T-helper 1 cell (primary cell): ENCODE results near the gene SBK1.
"Not testable (repeated sequence)": the region's sequence is repeated elsewhere in the genome, so short reads cannot be mapped to it uniquely, and the experiment has no call there.

Source experiments
- DNase-seq, 5 donors: peaks; one replicate each; pipeline ENCODE4 v3.0.0-alpha.2; 2012 to 2020
- total RNA-seq, 4 donors: gene quantifications; one replicate each; lab custom pipeline; 2026; lab: John Stamatoyannopoulos, UW

SBK1 gene
- total RNA-seq = 10.7 to 16.6 (median 13.5) reads per million in 4 donors

DNA sequence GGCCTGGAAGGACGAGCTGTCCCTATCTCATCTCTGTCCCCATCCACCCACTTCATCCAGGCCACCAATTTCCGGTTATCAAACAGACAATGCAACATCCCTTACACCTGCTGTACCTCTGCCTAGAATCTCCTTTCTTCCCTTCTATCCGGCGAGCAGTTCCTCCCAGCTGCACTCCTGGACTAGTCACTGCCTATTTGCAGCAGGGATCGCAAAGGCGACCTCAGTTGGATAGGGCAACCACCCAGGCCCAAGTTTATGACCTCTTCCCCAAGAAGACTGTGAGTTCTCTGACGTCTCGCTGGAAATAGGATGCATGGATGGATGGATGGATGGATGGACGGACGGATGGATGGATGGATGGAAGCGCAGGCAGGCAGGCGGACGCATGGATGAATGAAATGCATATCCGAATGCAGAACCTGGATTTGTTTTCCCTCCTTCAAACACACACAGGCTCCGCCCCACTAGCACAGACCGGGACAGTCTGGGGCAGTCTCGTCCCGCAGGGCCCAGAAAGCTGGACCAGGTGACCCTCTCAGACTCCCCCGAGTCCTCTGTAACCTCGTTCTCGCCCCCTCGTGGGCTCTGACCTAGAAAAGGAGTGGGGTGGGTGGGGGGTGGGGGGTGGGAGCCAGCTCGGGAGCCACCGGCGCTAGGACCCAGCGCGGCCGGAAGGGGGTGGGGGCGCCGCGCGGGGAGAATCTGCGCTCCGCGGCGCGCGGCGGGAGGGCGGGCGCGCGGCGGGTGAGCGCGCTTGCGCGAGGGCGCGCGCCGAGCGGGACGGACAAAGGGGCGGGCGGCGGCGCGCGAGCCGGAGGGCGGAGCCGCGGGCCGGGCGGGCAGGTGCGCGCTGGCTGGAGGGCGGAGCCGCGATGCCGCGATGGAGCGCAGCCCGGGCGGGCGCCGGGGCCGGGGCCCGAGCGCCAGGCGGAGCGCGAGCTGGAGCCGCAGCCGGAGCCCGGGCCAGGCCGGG, at the start of gene SBK1:
SBK1 (plus strand) TSS at position 875 of the 976 bp plus-strand sequence. CDS start 24,867 bp downstream, outside the sequence.
- peak; percentile 70 to 88 (median 74) for DNase-seq

DNA sequence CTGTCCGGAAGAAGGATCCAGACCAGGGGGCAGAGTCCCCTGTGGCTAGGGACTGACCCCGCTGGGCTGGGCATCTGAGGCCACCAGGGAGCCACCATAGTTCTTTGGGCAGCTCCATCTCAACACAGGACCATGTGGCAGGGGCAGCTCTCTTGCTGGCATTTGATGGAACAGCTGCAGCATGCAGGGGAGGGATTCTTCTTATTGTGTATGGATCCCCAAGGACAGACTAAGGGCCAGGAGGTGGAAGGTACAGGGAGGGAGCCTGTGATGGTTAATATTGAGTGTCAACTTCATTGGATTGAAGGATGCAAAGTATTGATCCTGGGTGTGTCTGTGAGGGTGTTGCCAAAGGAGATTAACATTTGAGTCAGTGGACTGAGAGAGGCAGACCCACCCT, 42.8 kb upstream of the SBK1 start:
- DNase-seq = not testable (repeated sequence)

DNA sequence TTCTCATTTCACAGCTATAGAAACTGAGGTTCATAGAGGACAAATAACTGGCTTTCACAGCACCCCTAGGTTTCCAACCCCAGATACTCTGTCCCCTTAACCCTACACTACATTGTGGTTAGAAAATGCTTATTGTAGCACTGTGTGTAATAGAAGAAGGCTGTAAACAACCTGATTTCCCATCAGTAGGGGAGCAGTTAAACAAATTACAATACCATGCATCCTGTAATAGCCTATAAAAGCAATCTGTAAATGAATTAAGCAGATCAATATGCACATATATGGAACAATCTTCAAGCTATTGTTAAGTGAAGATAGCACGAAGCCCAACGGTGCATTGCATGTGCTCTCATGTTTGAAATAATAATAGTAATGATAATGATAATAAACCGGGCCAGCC, 41.3 kb upstream of the SBK1 start:
- no peak for DNase-seq

DNA sequence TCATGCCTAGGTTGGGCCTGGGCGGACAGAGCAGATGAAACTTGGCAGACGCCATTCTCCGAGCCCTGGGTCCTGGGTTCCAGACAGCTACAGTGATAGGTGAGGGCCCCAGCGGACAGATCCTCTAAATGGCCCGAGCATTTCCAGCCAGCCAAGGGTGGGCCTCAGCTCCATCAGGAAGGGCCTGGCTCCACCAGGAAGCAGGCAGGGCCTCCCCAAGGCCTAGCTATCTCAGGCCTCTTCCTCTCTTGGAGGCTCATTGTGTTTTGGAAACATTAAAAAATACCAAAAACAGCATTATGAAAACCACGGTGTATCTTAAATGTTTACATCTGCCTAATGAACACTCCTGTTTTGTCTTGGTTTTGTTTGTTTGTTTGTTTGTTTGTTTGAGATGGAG, 38.2 kb upstream of the SBK1 start:
- no peak for DNase-seq

DNA sequence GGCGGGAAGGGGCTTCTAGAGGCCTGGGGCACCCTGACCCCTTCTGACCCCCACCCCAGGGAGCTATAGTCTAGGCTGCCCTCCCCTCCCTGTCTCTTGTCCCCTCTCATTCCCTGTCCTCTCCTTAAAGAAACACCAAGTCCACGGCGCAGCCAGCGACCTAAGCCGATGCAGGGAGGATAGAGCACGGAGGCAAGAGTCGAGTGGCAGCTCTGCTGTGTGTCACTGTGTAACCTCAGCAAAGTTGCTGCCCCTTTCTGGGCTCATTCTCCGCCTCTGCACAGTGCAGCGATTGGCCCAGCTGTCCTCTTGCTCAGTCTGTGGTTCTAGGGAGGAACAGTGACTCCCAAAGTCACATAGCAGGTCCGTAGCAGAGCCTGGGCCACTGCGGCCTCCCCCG, 36.5 kb upstream of the SBK1 start:
- no peak for DNase-seq

DNA sequence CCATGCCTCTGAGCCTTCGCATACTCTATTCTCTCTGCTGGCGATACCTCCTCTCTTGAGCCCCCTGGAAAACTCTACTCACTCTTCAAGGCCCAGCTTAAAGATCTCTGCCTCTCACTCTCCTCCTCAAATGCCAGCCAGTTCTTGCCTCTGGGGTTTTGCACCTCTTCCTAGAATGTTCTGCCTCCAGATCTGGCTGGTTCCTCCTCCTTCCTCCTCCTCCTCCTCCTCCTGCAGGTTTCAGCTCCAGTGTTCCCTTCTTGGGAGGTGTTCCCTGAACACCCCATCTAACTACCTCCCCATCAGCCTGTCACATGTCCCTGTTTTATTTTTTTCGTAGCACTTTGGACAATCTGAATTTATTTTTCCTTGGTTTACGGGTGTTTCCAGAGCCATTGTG, 35.1 kb upstream of the SBK1 start:
- DNase-seq = no peak

DNA sequence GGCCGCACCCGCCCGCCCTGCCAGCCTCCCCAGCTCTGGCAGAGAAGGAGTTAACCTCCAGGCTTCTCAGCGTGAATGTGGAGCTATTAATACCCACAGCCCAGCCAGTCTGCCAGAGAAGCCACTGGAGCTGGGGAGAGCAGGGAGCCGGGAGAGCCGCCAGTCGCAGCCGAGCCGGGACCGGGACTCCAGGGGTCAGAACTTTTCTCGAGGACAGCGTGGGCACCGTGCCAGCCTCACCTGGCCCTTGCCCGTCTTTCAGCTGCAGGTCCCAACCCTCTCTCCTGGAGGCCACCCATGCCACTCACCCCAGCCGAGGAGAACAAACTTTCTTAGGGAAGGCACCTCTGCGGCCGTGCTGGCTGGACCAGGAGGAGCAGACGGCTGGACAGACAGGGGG, 33.8 kb upstream of the SBK1 start:
- no peak for DNase-seq

DNA sequence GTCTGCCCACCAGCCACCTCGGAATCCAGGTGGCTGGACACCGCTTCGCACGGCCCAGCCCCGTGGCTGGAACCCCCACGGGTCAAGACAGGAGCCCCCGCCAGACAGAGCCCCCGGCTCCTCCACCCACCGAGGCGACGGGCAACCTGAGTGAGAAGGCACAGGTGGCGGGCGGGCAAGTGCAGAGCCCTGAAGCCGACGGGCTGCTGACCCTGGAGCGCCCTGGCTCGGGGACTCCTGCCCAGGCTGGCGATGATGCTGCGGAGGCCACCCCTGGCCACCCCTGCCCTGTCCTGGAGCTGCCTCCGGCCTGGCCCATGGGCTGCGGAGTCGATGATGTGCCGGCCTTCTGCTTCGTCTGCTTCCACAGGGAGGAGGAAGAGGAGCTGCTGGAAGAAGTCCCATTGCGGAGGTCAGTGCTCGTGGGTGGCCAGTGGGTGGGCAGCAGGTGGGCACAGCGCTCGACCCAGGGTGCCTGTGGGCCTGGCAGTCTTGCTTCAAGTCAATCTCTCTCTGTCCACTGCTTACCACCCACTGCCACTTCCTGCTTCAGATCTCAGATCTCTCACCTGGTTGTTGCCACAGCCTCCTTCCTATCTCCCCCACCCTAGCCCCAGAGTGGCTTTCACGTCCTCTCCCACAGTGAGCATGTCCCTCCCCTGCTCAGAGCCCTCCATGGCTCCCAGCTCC, 33.1 kb upstream of the SBK1 start:
- no peak for DNase-seq

DNA sequence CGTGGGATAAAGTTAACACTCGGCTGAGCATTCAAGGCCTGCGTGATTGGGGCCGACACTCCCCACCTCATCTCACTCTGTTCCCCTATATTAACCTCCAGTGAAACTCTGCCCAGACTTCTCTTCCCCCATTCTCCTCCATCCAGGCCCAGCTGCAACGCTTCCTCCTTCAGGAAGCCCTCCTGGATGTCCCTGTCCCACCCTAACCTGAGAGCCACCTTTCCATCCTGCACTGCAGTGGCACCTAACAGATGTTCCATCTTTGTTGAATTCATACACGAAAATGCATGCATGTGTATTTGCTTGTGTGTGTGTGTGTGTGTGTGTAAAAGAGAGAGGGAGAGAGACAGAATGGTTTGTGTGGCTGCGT, 32.6 kb upstream of the SBK1 start:
- no peak for DNase-seq

DNA sequence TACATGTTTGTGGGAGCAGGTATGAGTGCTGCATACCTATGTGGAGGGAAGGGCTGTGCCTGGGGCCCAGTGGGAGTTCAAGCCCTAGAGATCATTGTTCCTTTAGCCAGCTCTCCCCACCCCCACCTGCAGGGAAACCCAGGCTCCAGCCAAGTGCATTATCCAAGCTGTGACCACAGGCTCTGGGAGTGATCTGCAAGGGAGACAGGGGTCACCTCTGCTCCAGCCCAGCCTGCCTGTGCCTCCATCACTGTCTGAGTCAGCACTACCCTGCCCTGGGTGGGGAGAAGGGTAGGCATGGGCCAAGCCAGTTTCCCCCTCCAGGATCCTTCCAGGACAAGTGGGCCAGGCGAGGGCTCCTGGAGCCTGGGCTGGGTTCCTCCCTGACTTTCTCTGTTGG, 32.1 kb upstream of the SBK1 start:
- no peak for DNase-seq

DNA sequence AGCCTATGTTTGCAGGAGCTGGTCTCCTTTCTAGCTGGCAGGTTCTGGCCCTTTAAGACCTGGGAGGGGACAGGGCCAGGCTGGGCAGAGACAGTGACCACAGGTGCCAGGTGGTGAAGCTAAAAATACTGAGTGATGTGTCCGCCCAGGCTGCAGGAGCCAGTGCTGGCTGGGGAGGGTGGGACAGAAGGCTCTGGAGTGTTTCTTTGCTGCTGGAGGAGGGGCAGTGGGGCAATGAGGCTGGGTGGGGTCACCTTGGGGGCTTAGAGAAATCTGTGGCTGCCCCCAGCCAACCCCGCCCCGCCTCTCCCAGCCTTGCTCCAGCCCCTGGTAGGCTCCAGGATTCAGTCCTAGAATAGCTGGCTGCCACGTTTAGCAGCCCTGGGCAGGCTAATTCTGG, 30.4 kb upstream of the SBK1 start:
- no peak for DNase-seq

DNA sequence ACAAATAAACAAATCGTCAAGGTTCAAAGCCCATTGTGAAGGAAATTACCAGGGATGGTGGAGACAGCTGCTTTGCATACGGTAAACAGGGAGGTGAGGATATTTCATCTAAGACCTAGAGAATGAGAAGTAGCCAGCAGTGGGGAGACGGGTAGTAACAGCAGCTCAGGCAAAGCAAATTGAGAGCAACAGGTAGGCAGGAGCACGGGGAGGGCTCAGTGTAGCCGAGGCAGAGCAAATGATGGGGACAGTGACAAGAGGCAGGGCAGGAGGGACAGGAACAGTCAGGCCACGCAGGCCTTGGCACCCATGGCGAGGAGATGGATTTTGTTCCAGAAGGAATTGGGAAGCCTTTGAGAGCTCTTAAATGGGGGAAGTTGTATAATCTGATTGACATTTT, 29.0 kb upstream of the SBK1 start:
- DNase-seq = no peak

DNA sequence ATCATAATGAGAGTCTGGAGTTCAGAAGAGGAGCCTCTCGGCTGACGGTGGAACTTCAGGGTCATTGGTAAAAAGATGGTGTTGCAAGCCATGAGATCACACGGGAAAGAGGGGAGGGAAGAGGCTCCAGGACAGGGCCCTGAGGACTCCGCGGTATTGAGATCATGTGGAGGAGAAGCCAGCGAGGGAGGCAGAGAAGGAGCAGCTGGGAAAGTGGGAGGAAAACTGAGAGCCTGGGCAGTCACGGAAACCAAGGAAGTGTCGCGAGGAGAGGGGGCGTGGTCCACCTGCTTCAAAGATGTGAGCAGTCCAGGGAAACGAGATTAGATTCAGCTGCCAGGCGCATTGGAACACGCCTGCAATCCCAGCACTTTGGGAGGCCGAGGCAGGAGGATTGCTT, 27.7 kb upstream of the SBK1 start:
- no peak for DNase-seq

DNA sequence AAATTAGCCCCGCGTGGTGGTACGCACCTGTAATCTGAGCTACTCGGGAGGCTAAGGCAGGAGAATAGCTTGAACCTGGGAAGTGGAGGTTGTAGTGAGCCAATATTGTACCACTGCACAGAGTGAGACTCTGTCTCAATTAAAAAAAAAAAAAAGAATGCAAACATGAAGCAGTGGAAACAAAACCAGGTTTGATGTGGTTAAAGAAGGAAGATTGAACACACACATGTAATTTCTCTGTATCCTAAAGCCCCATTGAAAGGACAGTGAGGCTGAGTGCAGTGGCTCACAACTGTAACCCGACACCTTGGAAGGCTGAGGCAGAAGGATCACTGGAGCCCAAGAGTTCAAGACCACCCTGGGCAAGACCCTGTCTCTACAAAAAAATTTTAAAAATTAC, 26.5 kb upstream of the SBK1 start:
- no peak for DNase-seq

DNA sequence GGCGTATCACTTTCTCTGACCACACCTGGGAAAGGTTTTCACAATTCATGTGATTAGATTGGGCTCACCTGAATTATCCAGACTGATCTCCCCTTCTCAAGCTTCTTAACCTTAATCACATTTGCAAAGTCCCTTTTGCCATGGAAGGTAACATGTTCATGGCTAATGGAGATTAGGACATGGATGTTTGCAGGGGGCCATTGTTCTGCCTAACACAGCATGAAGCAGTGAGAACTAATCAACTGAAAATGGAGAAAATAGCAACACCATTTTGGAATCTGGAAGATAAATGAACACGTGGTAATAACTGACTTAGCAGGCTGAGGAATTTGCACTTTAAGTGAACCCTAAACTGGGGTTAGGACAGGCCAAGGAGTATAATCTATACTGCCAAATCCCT, 25.0 kb upstream of the SBK1 start:
- DNase-seq = no peak

DNA sequence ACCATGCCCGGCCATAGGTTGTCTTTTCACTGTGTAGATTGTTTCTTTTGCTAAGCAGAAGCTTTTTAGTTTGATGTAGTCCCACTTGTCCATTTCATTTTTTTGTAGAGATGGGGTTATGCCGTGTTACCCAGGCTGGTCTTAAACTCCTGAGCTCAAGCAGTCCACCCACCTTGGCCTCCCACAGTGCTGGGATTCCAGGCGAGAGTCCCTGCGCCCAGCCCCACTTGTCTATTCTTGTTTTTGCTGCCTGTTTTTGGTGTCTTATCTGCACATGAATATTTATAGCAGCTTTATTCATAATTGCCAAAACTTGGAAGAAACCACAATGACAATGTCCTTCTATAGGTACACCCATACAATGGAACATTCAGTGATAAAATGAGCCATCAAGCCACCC, 18.8 kb upstream of the SBK1 start:
- DNase-seq = no peak

DNA sequence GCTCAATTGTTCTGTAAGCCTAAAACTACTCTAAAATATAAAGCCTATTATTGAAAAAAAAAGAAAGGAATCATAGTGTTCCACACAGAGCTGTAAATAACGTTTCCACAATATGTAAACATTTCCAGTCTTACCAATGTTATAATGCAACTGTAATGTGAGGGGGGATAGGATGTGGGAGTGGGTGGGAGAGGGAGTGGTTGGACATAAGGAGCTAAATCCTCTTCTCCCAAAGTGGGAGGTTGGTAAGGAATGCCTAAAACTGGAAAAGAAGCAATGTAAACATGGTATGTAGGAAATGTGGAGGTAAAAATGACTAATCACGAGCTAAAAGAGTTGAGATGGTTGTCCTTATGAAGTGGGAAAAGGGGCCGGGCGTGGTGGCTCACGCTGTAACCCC, 17.6 kb upstream of the SBK1 start:
- no peak for DNase-seq

DNA sequence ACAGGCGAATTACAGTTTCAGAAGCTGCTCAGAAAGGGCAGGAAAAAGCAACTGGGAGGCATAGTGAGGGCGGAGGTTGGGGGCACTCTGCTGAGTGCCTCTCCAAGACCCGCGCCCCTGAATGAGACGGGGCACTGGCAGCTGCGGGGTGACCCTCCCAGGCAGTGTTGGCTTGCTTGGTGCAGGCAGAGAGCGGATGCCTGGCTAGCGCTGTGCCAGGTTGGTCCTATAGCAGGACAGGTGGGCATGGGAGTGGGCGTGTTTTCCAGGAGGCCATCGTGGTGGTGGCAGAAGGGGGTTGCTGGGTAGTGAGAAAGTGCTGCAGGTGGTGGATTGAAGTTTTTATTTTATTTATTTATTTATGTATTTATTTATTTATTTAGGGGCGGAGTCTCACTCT, 16.0 kb upstream of the SBK1 start:
- DNase-seq = no peak

DNA sequence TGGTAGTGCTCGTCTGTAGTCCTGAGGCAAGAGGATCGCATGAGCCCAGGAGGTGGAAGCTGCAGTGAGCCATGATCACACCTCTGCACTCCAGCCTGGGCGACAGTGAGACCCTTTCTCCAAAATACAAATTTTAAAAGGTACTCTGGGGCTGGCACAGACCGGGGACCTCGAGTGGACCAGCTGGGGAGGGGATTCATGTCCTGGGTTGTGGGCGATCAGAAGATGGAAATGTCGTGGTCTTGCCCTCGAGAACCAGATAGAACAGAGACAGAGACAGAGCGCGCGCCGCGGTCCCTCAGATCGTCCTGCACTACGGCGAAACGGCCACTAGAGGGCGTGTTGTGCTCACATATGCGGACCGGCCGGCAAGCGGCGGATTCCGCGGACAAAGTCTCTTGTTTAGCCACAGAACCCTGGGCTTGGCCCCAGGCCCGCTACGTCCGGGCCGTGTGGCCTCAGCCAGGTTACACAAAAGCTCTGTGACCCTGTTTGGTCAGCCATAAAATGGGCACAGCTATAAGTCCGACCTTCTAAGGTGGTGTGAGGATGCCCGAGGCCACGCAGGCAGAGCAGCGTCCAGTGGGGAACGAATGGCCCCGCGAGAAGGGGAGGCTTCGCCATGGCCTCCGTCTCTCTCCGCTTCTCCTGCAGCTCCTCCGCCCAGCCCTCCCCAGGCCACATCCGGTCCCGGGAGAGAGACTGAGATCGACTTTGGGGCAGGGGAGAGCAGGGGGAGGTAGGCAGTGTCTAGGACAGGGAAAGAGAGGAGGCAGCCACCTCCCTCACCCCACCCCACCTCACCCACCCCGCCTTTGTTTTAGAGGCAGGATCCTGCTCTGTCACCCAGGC, 14.6 kb upstream of the SBK1 start:
- peak; percentile 62 to 81 (median 75) for DNase-seq

DNA sequence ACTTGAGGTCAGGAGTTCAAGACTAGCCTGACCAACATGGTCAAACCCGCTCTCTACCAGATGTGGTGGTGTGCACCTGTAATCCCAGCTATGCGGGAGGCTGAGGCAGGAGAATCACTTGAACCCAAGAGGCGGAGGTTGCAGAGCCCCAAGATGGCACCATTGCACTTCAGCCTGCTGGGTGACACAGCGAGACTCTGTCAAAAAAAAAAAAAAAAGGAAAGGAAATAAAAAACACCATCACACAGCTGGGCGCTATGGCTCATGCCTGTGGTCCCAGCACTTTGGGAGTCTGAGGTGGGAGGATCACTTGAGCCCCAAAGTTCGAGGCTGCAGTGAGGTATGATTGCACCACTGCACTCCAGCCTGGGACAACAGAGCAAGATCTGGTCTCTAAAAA, 13.3 kb upstream of the SBK1 start:
- DNase-seq = peak in 1 of 5 donors; percentile 18

DNA sequence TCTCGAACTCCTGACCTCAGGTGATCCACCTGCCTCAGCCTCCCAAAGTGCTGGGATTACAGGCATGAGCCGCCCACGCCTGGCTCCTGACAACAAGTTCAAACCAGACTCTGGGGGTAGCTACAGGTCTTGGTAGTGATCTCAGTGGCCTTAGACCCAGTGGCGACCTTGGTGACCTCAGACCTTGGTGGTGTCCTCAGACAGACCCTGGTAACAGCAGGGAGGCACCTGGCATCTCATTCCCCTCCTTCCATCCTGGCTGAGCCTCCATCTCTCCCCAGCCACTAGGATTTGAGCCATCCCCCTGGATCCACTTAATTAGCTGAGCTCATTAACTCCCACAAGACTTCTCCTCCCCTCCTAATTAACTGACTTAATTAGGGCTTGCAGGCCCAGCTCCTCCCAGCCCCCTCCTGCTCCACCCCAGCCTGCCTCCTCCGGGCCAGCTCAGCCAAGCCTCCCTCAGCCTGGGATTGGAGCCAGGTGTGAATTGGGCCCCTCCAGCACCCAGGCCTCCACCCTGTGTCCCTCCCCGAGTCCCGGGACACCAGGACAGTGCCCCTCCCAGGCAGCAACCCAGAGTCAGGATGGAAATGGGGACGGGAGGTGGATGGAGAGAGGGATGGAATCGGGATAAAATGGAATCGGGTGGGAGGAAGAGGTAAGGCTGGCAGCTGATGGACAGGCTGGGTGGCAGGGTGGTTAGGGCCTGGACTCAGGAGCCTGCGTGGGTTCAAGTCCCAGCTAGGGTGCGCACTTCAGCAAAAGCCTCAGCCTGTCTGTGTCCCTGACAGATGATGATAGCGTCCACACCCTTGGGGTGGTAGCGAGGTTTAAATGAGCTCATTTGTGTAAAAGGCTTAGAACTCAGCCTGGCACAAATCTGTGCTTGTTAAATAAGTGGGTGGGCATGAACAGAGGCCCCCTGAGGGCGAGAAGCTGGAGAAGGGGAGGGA, 11.2 kb upstream of the SBK1 start:
- DNase-seq = no peak

DNA sequence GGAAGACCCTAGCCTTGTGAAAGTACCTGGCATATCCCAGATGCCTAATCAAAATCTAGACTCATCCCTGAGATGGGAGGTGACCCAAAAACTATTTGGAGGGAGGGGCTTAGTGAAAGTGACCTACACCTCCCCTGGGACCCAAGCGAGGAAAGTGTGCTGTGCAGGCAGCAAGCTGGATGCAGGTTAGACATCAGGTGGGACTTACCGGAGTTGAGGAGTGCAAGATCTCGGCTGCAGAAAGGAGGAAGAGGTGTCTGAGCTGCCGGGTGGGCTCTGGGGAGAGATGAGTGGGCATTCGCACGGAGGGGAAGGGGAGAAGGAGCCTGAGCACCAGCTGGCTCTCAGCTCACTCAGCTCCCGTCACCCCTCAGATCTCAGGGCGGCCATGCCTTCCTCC, 10.3 kb upstream of the SBK1 start:
- DNase-seq = no peak
